Suprapubic skin (tissue), 4 donors: ENCODE measurements around the gene ZFYVE28.

Source experiments
- EP300 ChIP-seq: sonication (generic); formaldehyde crosslinking; IDR thresholded peaks from one replicate; pipeline ENCODE4 v1.6.1; 2017; ENCODE audit warnings: antibody characterized with exemption
- POLR2AphosphoS5 ChIP-seq, 3 donors: sonication (generic); formaldehyde crosslinking; IDR thresholded peaks; one replicate each; pipeline ENCODE4 v1.6.1; 2017; ENCODE audit warnings: antibody characterized with exemption in 3 of 3
- TF ChIP-seq, protein P1 (sequence below), 2 donors: fragments of 200-600 bp in 1 of 2; fragments of 450-650 bp in 1 of 2; sonication (generic) in 1 of 2; IDR thresholded peaks; one replicate each; pipeline ENCODE4 v1.5.1; 2016 to 2019; ENCODE audit warnings: antibody characterized with exemption in 2 of 2, mild to moderate bottlenecking in 1 of 2, moderate library complexity in 1 of 2

DNA sequence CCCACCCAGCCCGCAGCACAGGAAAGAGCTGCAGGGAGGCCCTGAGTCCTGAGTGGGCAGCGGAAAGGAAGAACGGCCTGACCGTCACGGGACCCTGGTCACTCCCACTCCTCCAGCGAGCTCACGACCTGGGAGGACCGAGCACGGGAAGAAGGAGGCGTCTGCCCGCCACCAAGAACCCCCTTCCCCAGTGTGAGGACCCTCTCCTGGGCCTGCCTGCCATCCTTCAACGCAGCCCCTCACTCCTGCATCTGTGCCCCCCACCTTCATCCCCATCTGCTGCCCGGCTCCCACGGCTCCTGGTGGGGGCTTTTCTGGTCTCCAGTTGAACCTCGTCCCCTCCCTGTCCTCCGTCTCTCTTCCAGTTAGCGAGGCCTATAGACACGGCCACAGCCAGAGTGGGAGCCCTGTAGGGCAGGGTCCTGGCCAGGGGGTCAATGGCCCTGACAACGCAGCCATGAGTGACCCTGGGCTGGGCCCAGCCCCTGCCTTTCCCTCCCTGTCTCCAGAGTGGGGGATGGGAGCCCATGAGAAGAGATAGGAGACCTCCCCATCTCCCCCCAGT, 115.2 kb downstream of the ZFYVE28 start:
- TF ChIP-seq, protein P1, sequence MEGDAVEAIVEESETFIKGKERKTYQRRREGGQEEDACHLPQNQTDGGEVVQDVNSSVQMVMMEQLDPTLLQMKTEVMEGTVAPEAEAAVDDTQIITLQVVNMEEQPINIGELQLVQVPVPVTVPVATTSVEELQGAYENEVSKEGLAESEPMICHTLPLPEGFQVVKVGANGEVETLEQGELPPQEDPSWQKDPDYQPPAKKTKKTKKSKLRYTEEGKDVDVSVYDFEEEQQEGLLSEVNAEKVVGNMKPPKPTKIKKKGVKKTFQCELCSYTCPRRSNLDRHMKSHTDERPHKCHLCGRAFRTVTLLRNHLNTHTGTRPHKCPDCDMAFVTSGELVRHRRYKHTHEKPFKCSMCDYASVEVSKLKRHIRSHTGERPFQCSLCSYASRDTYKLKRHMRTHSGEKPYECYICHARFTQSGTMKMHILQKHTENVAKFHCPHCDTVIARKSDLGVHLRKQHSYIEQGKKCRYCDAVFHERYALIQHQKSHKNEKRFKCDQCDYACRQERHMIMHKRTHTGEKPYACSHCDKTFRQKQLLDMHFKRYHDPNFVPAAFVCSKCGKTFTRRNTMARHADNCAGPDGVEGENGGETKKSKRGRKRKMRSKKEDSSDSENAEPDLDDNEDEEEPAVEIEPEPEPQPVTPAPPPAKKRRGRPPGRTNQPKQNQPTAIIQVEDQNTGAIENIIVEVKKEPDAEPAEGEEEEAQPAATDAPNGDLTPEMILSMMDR (IDR thresholded peaks at IDR 0.05) = no peak
- TF ChIP-seq EP300 = no peak
- TF ChIP-seq POLR2AphosphoS5 (IDR thresholded peaks at IDR 0.05) = no peak
